SH-SY5Y (cell line): ENCODE measurements around the gene ANKS3.

Experiments
- GATA2 ChIP-seq: IDR thresholded peaks from 2 replicates; pipeline ENCODE4 v1.6.1; 2011; ENCODE audit warnings: mild to moderate bottlenecking, low read depth, low read length
- GATA3 ChIP-seq: IDR thresholded peaks from 2 replicates; pipeline ENCODE4 v1.6.1; 2011; ENCODE audit warnings: low read depth, mild to moderate bottlenecking, low read length, moderate library complexity

ANKS3 gene

DNA sequence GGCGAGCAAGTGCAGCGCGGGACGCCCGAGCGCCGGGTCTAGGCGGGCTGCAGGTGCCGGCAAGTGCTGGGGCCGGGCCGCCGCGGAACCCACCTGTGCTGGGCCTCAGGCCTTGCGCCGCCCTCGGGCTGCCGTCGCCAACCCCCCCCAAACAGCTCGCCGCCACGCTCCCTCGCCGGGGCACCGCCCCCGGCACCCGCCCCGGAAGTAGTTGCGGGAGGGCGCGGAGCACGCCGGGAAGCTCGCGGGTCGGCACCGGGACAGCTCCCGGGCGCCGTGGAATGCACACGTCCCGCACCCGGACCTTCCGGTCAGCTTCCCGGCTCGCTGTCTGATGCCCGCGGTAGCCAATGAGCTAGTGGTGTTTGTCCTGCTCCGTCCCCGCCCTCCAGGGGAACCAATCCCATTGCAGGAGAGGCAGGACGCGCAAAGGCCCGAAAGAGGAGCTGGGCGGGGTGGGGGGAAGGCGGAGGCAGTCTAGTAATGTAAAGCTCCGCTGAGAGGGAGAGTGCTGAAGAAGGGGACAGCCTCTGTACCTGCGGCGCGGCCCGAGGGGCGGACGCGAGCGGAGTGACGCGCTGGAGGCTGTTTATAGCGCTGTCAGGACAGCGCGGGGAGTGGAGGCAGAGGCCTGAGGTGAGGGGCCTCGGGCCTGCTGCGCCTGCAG is at the start of gene ANKS3, which contains the start of gene DNAAF8:
Gene ANKS3 (minus strand): TSS at position 209 of the 667 bp plus-strand sequence. CDS start 4,122 bp downstream, outside the sequence.
Gene DNAAF8 (plus strand): TSS at position 475 of the 667 bp plus-strand sequence. CDS start 1,978 bp downstream, outside the sequence.
- TF ChIP-seq GATA2 (0 out of 2 replicates have a peak, but pooled peaks have one; percentile 12), GATA3 (no peak)

GRCh38 chr16:4783251-4783950 is 49.3 kb upstream of the ANKS3 start:
- TF ChIP-seq GATA2: no peak

DNA sequence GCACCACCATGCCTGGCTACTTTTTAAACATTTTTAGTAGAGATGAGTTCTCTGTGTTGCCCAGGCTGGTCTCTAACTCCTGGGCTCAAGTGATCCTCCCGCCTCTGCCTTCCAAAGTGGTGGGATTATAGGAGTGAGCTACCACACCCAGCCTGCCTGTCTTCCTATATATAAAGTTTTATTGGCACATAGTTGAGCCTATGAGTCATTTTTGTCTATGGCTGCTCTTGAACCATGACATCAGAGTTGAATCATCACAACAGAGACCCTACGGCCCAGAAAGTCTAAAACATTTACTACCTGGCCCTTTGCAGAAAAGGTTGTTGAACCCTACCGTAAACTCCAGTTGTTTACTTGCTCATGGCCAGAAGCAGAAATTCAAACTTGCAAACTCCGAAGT is 46.2 kb upstream of the ANKS3 start:
- TF ChIP-seq GATA2 (no peak), GATA3 (no peak)

DNA sequence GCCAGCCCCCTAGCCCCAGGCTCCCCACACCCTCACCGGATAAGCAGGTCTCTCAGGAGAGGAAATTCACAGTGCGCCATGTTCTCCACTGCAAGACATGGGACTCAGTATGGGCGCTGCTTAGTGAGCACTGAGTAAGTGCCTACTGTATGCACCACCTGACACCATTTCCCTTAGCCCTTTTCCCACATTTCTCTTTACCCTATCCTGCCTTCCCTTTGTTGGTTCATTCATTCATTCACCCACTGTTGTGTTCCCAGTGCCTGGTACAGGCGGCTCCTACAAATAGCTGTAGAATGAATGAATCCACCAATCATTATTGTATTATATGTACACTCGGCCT is 44.0 kb upstream of the ANKS3 start:
- TF ChIP-seq GATA3: no peak
- TF ChIP-seq GATA2: no peak

DNA sequence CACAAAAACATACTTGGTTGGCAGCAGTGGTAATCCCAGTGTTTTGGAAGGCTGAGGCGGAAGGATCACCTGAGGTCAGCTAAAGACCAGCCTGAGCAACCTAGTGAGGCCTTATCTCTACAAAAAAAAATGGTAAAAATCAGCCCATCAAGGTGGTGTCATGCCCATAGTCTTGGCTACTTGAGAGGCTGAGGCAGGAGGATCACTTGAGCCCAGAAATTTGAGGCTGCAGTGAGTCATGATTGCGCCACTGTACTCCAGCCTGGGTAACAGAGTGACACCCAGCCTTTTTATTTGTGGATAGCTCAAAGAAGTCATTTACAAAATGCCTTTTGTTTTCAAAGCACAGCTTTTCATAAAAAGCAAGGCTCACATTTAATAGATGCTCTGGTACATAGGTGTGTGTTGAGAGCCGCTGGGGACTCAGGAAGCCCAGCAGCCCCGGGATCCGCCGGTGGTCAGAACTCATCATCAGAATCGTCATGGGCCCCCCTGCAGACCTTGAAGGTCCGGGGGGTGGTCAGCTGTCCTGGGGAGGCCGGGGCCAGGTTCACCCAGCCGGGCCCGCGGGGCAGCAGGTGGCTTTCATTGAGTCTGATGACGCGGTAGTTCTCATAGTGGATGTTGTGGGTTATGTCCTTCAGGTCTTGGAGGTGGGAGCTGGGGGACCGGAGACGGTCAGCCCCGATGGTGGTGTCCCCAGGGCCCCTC is 43.4 kb upstream of the ANKS3 start:
- TF ChIP-seq GATA2 (no peak), GATA3 (no peak)

GRCh38 chr16:4776141-4776705 is 42.2 kb upstream of the ANKS3 start:
- TF ChIP-seq GATA2 (no peak), GATA3 (no peak)

DNA sequence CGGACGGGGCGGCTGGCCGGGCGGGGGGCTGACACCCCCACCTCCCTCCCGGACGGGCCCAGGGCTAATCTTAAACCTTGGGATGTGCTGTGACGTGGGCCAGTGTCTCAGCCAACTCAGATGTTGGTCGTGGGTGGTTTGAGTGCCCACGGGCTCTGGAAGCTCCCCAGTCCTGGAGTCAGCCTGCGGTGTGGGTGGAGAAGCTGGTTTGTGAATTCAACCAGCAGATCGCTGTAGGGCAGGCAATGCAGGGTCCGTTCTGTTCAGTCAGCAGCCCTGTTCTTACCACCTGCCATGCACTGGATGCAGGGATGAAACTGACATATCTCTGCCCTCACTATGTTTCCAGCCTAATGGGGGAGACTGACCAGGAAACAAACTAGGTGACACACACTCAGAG is 40.9 kb upstream of the ANKS3 start:
- TF ChIP-seq GATA2 (no peak), GATA3 (no peak)

- no peak for TF ChIP-seq GATA3
- TF ChIP-seq GATA2: no peak
Measured at GRCh38 chr16:4772351-4772750, 38.3 kb upstream of the ANKS3 start.

DNA sequence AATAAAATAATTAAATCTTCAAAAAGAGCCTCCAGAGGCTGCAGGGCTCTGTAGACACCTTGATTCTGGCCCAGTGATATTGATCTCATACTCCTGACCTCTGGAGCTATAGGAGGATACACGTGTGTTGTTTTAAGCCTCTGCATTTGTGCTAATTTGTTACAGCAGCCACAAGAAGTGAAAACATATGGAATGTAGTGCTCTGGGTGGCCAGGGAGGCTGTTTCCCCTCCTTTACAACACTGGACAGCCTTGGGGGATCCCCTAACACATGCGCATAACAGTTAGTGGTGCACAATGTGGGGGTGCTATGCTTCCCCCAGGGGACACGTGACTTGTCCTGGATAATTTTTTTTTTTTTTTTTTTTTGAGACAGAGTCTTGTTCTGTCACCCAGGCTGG is 37.6 kb upstream of the ANKS3 start:
- TF ChIP-seq GATA3 (no peak), GATA2 (peak; percentile 85)

DNA sequence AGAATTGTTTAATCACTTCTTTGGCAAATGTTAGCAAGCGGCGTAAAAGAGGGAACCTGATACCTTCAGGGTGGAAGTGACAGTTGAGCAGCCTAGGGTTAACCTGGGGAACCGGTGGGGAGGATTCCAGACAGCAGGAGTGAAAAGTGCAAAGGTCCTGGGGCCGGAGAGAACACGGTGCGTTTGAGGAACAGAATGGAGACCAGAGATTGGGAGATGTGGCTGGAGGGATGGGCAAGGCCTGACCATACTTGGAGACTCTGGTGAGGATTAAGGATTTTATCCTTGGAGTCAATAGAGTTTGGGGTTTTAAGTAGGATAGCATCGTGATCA is 35.2 kb upstream of the ANKS3 start:
- TF ChIP-seq GATA2 (no peak), GATA3 (no peak)

GRCh38 chr16:4768549-4769305 is 34.7 kb upstream of the ANKS3 start:
- TF ChIP-seq GATA2 (no peak), GATA3 (no peak)

GRCh38 chr16:4767872-4768548 is 33.9 kb upstream of the ANKS3 start:
- no peak for TF ChIP-seq GATA2

DNA sequence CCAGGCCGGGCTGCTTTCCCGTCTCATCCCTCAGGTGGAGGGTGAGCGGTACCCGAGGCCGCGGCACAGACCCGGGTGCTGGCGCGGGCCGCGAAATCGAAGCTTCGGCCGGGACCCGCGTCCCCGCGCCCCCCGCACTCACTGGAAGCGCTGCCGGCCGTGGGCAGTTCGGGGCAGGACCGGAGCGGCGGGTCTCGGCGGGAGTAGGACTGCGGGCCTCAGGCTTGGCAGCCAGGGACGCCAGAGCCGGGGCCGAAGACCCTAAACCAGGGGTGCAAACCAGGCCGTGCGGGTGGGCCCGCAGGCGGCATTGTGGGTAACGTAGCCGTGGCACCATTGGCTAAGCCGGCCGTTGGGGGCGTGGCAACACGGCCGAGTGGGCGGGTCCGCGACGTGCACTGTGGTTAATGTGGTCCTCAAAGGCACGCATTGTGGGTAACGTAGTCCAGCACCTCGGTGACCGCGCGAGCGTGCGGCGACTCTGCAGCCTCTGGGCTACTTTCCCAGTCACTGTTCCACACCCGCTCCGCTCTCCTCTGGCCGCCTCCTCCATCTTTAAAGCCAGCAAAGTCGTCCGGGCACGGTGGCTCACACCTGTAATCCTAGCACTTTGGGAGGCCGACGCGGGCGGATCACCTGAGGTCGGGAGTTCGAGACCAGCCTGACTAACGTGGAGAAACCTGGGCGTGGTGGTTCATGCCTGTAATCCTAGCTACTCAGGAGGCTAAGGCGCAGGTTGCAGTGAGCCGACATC is 33.0 kb upstream of the ANKS3 start, which contains the start of gene ZNF500:
Gene ZNF500 (minus strand): TSS at position 288 of the 754 bp plus-strand sequence. CDS start 1,184 bp downstream, outside the sequence.
- TF ChIP-seq GATA2: no peak
- TF ChIP-seq GATA3: no peak
